Stomach (tissue), 4 donors: ENCODE measurements around the gene SLC25A26.

Experiments used
- EP300 ChIP-seq: sonication (generic); formaldehyde crosslinking; IDR thresholded peaks from one replicate; pipeline ENCODE4 v1.6.1; 2017; ENCODE audit warnings: antibody characterized with exemption
- POLR2A ChIP-seq, 4 donors: fragments of 450-650 bp; IDR thresholded peaks; one replicate each; pipeline ENCODE4 v1.6.1; 2016; ENCODE audit warnings: antibody characterized with exemption in 4 of 4, control low read depth in 2 of 4, mild to moderate bottlenecking in 1 of 4, moderate library complexity in 1 of 4
- TF ChIP-seq, protein P1 (sequence below), 7 experiments: fragments of 450-650 bp in 4 of 7; fragments of 200-600 bp in 3 of 7; sonication (generic) in 3 of 7; IDR thresholded peaks; one replicate each; pipeline ENCODE4 v1.5.1; 2016 to 2019; ENCODE audit warnings: antibody characterized with exemption in 7 of 7, control low read depth in 2 of 7, mild to moderate bottlenecking in 1 of 7

DNA sequence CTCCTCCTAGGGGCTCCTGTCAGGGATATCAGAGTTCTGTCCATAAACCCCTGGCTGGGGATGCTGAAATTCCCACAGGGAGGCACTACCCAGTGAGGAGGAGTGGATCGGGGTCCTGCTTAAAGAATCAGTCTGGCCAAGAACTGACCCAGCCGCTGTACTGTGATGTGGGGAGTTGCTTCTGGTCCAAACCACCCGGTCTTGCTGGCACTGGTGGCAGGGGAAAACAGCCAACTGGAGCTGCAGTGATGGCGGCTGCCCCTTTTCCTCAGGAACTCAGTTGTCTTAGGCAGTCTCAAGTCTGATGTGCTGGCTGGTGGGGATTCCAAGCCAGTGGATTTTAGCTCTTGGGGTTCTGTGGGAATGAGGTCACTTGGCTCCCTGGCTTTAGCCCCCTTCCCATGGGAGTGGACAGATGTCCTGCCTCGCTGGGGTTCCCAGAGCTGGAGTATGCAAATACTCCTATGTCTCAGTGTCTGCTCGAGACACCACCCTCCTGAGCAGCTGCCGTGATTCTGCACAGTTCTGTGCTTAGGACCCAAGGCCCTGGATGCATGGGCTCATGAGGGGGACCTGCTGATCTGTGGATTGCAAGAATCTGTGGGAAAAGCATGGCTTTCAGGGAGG, 97.1 kb downstream of the SLC25A26 start:
- TF ChIP-seq POLR2A (IDR thresholded peaks at IDR 0.05) (no peak), EP300 (no peak)
- TF ChIP-seq, protein P1, sequence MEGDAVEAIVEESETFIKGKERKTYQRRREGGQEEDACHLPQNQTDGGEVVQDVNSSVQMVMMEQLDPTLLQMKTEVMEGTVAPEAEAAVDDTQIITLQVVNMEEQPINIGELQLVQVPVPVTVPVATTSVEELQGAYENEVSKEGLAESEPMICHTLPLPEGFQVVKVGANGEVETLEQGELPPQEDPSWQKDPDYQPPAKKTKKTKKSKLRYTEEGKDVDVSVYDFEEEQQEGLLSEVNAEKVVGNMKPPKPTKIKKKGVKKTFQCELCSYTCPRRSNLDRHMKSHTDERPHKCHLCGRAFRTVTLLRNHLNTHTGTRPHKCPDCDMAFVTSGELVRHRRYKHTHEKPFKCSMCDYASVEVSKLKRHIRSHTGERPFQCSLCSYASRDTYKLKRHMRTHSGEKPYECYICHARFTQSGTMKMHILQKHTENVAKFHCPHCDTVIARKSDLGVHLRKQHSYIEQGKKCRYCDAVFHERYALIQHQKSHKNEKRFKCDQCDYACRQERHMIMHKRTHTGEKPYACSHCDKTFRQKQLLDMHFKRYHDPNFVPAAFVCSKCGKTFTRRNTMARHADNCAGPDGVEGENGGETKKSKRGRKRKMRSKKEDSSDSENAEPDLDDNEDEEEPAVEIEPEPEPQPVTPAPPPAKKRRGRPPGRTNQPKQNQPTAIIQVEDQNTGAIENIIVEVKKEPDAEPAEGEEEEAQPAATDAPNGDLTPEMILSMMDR (IDR thresholded peaks at IDR 0.05), result no peak
